Type B pancreatic cell (in vitro differentiated cells): ENCODE measurements around the gene LAMTOR5. TPM values are rescaled to one million over a fixed set of nuclear protein-coding genes. Genes with fewer than 3 reads are reported as not detected.

ENCODE experiments used
- DNase-seq: peaks from one replicate; pipeline ENCODE4 v3.0.0; 2021; ENCODE audit warnings: mixed read lengths; ENCODE audit not compliant: unreplicated experiment; ENCODE audit errors: extremely low spot score
- H3K27ac Mint-ChIP-seq: 2 replicates; pipeline ENCODE4 v1.8.0; 2021; ENCODE audit warnings: mild to moderate bottlenecking, mixed read lengths
- H3K27me3 Mint-ChIP-seq: 2 replicates; pipeline ENCODE4 v1.8.0; 2021; ENCODE audit warnings: mixed read lengths
- H3K36me3 Mint-ChIP-seq: 2 replicates; pipeline ENCODE4 v1.8.0; 2021; ENCODE audit warnings: mixed read lengths
- H3K4me1 Mint-ChIP-seq: one replicate; pipeline ENCODE4 v1.8.0; 2021; ENCODE audit warnings: mixed read lengths; ENCODE audit not compliant: unreplicated experiment
- H3K4me3 Mint-ChIP-seq: 2 replicates; pipeline ENCODE4 v1.8.0; 2021; ENCODE audit warnings: mild to moderate bottlenecking, mixed read lengths
- H3K9me3 Mint-ChIP-seq: 2 replicates; pipeline ENCODE4 v1.8.0; 2021; ENCODE audit warnings: mixed read lengths
- CTCF ChIP-seq: fragments of 200-600 bp; sonication (generic); conservative IDR thresholded peaks from 2 replicates; pipeline ENCODE4 v1.5.0; 2021; ENCODE audit warnings: antibody characterized with exemption, mild to moderate bottlenecking
- total RNA-seq: library from RNA; stranded (reverse); gene quantifications from 2 replicates; pipeline ENCODE4 v1.2.1, GENCODE V29; 2021; ENCODE audit warnings: low replicate concordance

Gene LAMTOR5
- total RNA-seq, 1 donor from 2014 or later: 131 TPM

GRCh38 chr1:110356379-110356778 lies 51.1 kb downstream of the LAMTOR5 start:
- no peaks in the 10 kb centered on the region for H3K27me3 Mint-ChIP-seq
- H3K4me1 Mint-ChIP-seq: peaks cover 17% of the 10 kb centered on the region
- no peak for DNase-seq
- H3K27ac Mint-ChIP-seq: peak overlapping the region; percentile 36
- peaks cover 32% of the 10 kb centered on the region for H3K36me3 Mint-ChIP-seq
- no peaks in the 10 kb centered on the region for H3K9me3 Mint-ChIP-seq
- no peak for TF ChIP-seq CTCF
- no peak overlapping the region for H3K4me3 Mint-ChIP-seq

- Mint-ChIP-seq H3K4me1 (peaks cover 23% of the 10 kb centered on the region), H3K27ac (no peak overlapping the region), H3K27me3 (no peaks in the 10 kb centered on the region), H3K9me3 (no peaks in the 10 kb centered on the region), H3K4me3 (no peak overlapping the region), H3K36me3 (peaks cover 27% of the 10 kb centered on the region)
- TF ChIP-seq CTCF: no peak
- DNase-seq: no peak
Measured at GRCh38 chr1:110355321-110355720, 52.2 kb downstream of the LAMTOR5 start.

Other genes with a start within 250 kb of the LAMTOR5 start
- 3.4 and 4.8 TPM in 2 replicates for gene KCNC4, start 197.4 kb downstream of the LAMTOR5 start, total RNA-seq
- gene RBM15, start 68.3 kb downstream of the LAMTOR5 start, total RNA-seq: 23.2 and 41.4 TPM in 2 replicates
- 2.0 and 5.4 TPM in 2 replicates for gene SLC16A4, start 16.7 kb downstream of the LAMTOR5 start, total RNA-seq
- gene PROK1, start 43.5 kb upstream of the LAMTOR5 start, total RNA-seq: 0.29 TPM in 2 replicates
- gene KCNA10, start 111.5 kb upstream of the LAMTOR5 start, total RNA-seq: not detected in 2 replicates
- gene KCNA2, start 198.7 kb upstream of the LAMTOR5 start, total RNA-seq: 0.40 and 1.1 TPM in 2 replicates